Uterus (tissue), 4 donors: ENCODE results near the gene TEX264. TPM values are rescaled to one million over a fixed set of nuclear protein-coding genes. Genes with fewer than 3 reads are reported as not detected.
A peak's percentile ranks its signal among the peaks of the same experiment; 100 is the strongest.

Experiments used
- DNase-seq, 2 donors: peaks; one replicate each; pipeline ENCODE4 v3.0.0-alpha.2; 2019 to 2020
- H3K27ac ChIP-seq, 2 donors: fragments of 200-600 bp; sonication (generic); 1 replicate in 1 of 2; 2 replicates in 1 of 2; pipeline ENCODE4 v1.5.1; 2016 to 2018
- H3K27me3 ChIP-seq, 2 donors: fragments of 200-600 bp; sonication (generic); one replicate each; pipeline ENCODE4 v1.5.1; 2018 to 2019; ENCODE audit warnings: control low read depth in 1 of 2
- H3K36me3 ChIP-seq, 2 donors: fragments of 200-600 bp; sonication (generic); one replicate each; pipeline ENCODE4 v1.5.1; 2019; ENCODE audit warnings: control low read depth in 1 of 2
- H3K4me1 ChIP-seq, 2 donors: fragments of 200-600 bp; sonication (generic); one replicate each; pipeline ENCODE4 v1.5.1; 2018 to 2019; ENCODE audit warnings: control low read depth in 1 of 2
- H3K4me3 ChIP-seq, 2 donors: fragments of 200-600 bp; sonication (generic); 1 replicate in 1 of 2; 2 replicates in 1 of 2; pipeline ENCODE4 v1.5.1; 2018 to 2019; ENCODE audit warnings: mild to moderate bottlenecking in 1 of 2
- H3K9me3 ChIP-seq, 2 donors: fragments of 200-600 bp; sonication (generic); one replicate each; pipeline ENCODE4 v1.5.1; 2019; ENCODE audit warnings: control low read depth in 1 of 2
- POLR2A ChIP-seq, 2 donors: fragments of 450-650 bp; IDR thresholded peaks; one replicate each; pipeline ENCODE4 v1.6.1; 2016; ENCODE audit warnings: antibody characterized with exemption in 2 of 2, mild to moderate bottlenecking in 1 of 2, moderate library complexity in 1 of 2
- intact Hi-C: fragments of 100-400 bp; cut with DNase I; formaldehyde crosslinking; loops from one replicate; pipeline ENCODE4 v1.15.1; 2023; ENCODE audit warnings: low total_unique reads
- total RNA-seq, 4 donors: library from RNA; depleted of rRNA in 3 of 4; stranded (reverse); fragments of >200 nt in 3 of 4; gene quantifications; one replicate each; pipeline versions ENCODE4 v1.1.0 to v1.2.4, GENCODE V29; 2014 to 2023
- TF ChIP-seq, protein P1 (sequence below), 4 experiments: fragments of 200-600 bp in 2 of 4; fragments of 450-650 bp in 2 of 4; sonication (generic) in 2 of 4; IDR thresholded peaks; one replicate each; pipeline ENCODE4 v1.5.1; 2016 to 2019; ENCODE audit warnings: antibody characterized with exemption in 4 of 4, mild to moderate bottlenecking in 2 of 4, moderate library complexity in 1 of 4
- donor health status: DM: yes; HTN: yes; CAD: no.

The TEX264 gene
- total RNA-seq, 4 donors from 2014 or later, result 35.3 to 74.8 (median 48.8) TPM

DNA sequence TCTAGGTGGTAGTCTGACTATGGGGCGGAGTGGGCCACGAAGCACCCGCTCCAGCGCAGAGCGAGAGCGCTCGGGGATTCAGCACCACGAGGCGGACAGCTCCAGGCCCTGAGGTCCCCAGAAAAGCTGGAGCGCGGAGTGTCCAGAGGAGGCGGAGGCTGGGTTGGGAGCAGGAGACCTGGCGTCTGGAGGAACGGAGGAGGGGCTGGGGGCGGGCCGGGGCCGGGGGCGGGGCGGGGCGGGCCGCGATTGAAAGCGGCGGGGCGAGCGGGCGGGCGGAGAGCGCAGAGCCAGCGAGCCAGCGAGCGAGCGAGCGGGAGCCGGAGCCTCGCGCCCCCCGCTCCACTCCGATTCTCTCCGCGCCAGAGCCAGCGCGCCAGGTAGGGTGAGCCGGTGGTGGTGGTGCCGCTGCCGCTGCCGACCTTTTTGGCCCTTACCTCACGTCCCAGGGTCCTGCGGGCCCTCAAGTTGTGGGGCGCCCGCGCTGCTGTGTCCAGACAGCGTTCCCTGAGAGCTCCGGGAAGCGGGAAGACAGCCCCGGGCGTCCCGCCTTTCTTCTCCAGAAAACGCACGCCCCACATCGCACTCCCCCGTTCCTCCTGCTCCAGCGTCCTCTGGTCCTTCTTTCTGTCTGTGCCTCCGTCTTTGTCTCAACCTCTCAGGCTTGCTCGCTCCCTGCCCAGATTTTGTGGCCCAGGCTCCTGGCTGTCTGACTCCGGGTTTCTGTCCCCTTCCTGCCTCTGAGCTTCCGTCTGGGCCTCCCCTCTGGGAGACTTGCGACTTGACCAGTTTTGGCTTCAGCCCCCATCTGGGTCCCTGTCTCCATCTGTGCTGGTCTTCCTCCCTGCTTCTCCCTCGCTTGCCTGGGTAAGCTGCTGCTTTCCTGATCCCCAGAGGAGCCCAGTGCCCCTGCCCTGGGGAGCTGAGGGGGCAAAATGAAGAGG is 36.0 kb downstream of the TEX264 start, which contains the start of gene GRM2:
TSS of gene GRM2 (plus strand) at position 281 of the 944 bp plus-strand sequence. CDS start 1,916 bp downstream, outside the sequence.
- Histone ChIP-seq H3K4me1 (peaks cover 0 to 6% of the 10 kb centered on the region in 2 donors), H3K4me3 (peak within 1 kb of the TSS in 1 of 2 donors; percentile 26), H3K27ac (no peak within 1 kb of the TSS), H3K27me3 (no peaks in the 10 kb centered on the region), H3K36me3 (no peaks in the 10 kb centered on the region), H3K9me3 (no peaks in the 10 kb centered on the region)
- no peak for TF ChIP-seq POLR2A (IDR thresholded peaks at IDR 0.05)
- TF ChIP-seq, protein P1, sequence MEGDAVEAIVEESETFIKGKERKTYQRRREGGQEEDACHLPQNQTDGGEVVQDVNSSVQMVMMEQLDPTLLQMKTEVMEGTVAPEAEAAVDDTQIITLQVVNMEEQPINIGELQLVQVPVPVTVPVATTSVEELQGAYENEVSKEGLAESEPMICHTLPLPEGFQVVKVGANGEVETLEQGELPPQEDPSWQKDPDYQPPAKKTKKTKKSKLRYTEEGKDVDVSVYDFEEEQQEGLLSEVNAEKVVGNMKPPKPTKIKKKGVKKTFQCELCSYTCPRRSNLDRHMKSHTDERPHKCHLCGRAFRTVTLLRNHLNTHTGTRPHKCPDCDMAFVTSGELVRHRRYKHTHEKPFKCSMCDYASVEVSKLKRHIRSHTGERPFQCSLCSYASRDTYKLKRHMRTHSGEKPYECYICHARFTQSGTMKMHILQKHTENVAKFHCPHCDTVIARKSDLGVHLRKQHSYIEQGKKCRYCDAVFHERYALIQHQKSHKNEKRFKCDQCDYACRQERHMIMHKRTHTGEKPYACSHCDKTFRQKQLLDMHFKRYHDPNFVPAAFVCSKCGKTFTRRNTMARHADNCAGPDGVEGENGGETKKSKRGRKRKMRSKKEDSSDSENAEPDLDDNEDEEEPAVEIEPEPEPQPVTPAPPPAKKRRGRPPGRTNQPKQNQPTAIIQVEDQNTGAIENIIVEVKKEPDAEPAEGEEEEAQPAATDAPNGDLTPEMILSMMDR (IDR thresholded peaks at IDR 0.05), result no peak
- intact Hi-C loops, result no loop called here
- DNase-seq, result peak; percentile 56 to 75

DNA sequence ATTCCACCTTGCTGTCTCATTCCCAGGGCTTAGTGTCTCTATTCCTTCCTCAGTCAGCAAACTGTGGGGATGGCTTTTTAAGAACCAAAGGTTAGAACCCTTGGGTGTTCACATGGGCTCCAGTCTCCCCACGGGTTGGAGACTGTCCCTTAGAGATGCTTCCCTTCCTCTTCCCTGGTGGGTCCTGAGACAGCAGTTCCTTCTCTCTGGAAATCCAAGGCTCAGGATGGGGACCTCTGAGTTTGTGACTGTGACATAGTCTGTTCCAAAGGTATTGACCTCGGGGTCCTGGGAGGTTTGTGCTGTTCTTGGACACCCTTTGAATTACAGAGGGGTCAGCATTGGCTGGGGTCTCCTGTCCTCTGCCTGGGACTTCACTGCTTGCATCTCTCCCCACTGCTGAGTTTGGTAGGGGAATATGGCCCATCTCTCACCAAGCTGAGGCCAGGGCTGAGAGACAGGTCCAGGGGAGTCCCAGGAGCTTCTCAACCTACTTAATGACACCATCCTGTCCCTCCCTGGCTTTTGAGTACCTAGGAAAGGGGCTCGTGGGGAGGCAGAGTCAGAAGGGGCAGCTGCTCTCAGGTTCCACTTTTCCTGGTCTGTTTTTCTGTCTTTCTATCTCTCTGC is 37.3 kb downstream of the TEX264 start:
- Histone ChIP-seq H3K36me3 (no peaks in the 10 kb centered on the region), H3K27ac (no peak overlapping the region), H3K4me3 (no peak overlapping the region), H3K27me3 (no peaks in the 10 kb centered on the region), H3K9me3 (no peaks in the 10 kb centered on the region), H3K4me1 (peaks cover 0 to 6% of the 10 kb centered on the region in 2 donors)
- DNase-seq, result peak in 1 of 2 donors; percentile 2
- TF ChIP-seq, protein P1 (IDR thresholded peaks at IDR 0.05), result no peak
- TF ChIP-seq POLR2A (IDR thresholded peaks at IDR 0.05), result no peak
- intact Hi-C loops, result no loop called here

DNA sequence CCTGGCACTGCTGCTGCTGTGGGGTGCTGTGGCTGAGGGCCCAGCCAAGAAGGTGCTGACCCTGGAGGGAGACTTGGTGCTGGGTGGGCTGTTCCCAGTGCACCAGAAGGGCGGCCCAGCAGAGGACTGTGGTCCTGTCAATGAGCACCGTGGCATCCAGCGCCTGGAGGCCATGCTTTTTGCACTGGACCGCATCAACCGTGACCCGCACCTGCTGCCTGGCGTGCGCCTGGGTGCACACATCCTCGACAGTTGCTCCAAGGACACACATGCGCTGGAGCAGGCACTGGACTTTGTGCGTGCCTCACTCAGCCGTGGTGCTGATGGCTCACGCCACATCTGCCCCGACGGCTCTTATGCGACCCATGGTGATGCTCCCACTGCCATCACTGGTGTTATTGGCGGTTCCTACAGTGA is 38.0 kb downstream of the TEX264 start:
- Histone ChIP-seq H3K27me3 (no peaks in the 10 kb centered on the region), H3K27ac (no peak overlapping the region), H3K4me3 (no peak overlapping the region), H3K36me3 (no peaks in the 10 kb centered on the region), H3K4me1 (peaks cover 0 to 6% of the 10 kb centered on the region in 2 donors), H3K9me3 (no peaks in the 10 kb centered on the region)
- intact Hi-C loops, result no loop called here
- peak; percentile 6 to 7 for DNase-seq
- TF ChIP-seq, protein P1 (IDR thresholded peaks at IDR 0.05), result no peak
- no peak for TF ChIP-seq POLR2A (IDR thresholded peaks at IDR 0.05)

DNA sequence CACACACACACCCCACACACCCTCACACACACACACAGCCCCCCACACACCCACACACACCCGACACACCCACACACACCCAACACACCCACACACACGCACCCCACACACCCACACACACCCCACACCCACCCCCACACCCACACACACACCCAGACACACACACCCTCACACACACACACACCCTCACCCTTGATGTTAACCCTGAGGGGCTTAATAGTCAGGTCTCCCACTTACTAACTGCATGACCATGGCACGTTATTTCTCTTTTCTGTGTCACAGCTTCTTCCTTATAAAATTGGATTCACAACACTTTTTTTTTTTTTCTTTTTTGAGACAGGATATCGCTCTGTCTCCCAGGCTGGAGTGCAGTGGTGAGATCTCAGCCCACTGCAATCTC is 38.6 kb downstream of the TEX264 start:
- TF ChIP-seq POLR2A (IDR thresholded peaks at IDR 0.05), result no peak
- TF ChIP-seq, protein P1 (IDR thresholded peaks at IDR 0.05), result no peak
- intact Hi-C loops, result no loop called here
- Histone ChIP-seq H3K4me3 (no peak overlapping the region), H3K9me3 (no peaks in the 10 kb centered on the region), H3K36me3 (no peaks in the 10 kb centered on the region), H3K27ac (no peak overlapping the region), H3K4me1 (peaks cover 0 to 6% of the 10 kb centered on the region in 2 donors), H3K27me3 (no peaks in the 10 kb centered on the region)
- DNase-seq, result no peak
